Forelimb muscle (tissue), 1 donor: Measurements from ENCODE around the gene REX1BD. TPM values are rescaled to one million over a fixed set of nuclear protein-coding genes. Genes with fewer than 3 reads are reported as not detected.

Source experiments
- DNase-seq: peaks from one replicate; pipeline ENCODE4 v3.0.0-alpha.2; 2013; ENCODE audit warnings: low read depth
- polyA plus RNA-seq: library from polyadenylated mRNA; unstranded; fragments of 120-200 nt; gene quantifications from one replicate; pipeline ENCODE4 v1.2.1, GENCODE V29; 2013; ENCODE audit not compliant: insufficient read length

REX1BD gene
- polyA plus RNA-seq, 1 donor, result 33.4 TPM

- DNase-seq, result no peak
Observed at GRCh38 chr19:18603255-18603957, 14.8 kb downstream of the REX1BD start.

DNA sequence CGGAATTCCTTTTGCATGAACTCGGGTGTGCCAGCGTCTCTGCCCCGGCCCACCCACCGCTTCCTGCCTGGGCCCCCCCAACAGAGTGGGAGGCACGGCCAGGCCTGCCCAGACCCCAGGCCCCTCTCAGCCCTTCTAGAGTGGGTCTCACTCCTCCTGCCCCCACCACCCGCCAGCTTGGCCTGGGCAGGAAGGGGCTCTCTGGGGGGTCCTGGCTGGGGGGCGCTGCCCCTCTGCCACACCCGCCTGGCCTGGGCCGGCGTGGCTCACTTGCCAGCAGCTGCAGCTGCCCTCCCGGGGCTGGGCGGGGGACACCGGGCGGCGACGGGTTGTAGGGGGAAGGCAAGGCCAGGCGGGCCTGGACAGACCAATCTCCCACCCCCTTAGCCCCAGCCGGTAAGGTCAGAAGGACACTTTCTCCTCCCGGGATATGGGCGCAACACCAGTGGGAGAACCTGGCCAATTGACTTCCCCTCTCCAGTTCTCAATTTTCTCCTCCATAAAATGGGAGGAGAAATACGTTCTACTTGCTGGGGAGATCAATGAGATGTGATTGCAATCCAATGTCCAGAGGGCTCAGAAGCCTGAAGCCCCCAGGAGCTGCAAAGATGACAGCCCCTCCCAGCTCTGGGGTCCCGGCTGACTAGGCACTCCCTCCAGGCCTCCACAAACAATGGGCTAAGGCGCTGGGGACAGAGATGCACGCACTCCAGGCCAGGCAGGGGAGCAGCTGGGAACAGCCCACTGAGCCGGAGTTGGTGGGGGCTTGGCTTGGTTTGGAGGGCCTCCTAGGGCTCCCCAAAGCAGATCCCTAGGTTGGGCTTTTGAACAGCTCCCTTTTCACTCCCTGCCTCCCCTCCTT, 15.6 kb downstream of the REX1BD start:
- DNase-seq, result no peak

DNA sequence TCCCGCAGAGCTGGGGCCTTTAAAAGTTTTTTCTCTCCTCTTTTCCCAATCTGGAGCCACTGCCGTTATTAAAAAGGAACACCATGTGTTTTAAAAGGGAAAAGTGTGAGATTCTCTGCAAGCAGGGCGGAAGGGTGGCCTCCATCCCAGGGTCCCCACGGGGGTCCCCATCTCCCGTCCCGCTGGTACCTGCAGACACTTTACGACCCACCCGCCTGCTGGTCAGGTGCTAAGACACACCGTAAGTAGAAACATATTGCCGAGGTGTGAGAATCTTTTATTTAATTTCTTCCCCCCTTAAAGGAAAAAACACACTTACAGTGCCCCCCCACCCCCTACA, 16.2 kb downstream of the REX1BD start:
- no peak for DNase-seq

DNA sequence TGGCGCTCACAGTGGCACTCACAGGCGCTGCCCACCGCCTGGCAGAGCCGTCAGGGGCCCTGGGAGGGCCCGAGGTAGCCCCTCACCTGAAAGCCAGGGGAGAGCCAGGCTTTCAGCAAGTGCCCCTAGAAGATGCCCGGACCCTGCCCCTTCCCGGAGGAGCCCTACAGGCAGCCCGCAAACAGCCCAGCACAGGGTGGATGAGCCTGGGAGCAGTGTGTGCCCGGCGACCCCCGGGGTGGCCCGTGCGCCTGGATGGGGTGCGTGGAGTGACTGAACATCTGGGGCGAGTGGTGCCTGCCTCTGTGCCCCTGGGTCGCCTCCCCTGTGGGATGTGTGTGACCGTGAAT, 16.6 kb downstream of the REX1BD start:
- DNase-seq, result no peak

DNA sequence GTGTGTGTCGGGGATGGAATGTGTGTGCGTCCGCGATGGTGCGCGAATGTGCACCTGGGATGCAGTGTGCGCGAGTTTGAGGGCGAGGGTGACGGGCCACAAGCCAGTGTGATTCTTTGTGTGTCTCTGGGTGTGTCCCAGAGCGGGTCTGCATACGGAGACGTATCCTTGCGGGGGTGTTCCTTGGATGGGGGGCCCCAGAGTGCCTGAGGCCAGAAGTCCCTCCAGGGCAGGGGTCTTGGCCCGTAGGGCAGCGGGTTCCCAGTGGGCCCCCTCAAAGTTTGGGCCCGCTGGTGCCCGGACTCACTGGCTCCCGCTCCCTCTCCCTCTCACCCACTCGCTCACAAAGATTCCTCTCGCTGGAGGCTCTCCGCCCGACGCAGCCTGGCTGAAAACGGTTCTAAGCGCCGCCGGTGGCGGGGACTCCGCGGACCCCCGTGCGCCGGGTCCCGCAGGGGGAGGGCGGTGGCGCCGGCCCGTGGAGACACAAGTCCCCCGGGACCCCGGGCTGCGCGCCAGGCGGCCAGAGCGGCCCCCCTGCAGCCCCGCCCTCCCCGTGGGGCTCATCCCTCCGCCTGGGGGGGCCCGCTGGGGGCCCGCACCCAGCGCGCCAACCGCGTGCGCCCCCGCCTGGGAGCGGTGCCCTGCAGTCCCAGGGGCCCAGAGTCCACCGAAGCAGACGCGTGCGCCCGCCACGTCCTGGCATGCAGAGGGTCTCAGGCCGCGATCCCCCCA, 17.1 kb downstream of the REX1BD start:
- DNase-seq, result no peak

- DNase-seq, result no peak
Observed at GRCh38 chr19:18606281-18607225, 18.0 kb downstream of the REX1BD start, which contains the start of gene CRLF1. TSS of gene CRLF1 (minus strand) at chr19:18606799. CDS start at chr19:18606656, 143 bp downstream.

DNA sequence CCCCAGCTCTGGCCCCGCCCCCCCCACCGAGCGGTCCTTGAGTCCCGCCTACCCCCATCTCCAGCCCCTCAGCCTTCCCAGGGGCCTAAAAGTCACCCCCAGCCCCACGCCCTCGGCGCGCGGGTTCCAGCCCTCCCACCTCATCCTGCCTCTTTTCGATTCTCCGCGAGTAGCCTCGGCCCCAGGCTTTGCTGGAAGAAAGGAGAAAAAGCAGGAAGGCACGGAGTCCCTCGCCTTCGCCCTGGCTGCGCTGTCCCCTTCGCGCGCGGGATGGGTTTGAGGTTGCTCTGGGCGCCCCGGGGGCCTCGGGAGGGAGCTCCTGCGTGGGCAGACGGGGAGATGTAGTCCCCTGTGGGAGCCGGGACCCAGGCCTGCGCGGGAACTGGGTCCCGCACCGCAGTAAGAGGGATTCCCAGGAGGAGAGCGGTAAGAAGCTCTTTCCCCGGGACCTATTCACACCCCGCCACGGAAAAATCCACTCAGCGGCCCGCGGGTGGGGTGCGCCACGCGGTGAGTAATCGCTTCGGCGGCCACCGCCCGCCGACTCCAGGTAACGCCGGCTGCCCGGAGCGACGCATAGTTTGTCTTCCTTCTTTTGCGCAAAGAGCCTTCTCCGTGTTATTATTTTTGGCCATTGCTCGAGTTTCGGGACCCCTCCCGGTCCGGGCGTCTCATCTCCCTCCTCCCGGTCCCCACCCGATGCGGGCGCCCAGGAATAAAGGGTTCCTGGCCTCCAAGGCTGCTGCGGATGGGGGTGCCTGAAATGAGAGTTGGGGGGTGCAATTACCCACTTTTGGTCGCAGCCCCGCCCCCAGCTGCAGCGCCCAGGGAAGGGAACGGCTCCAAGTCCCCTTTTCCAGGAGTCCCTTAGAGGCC, 18.9 kb downstream of the REX1BD start:
- no peak for DNase-seq

- DNase-seq, result no peak
Observed at GRCh38 chr19:18608102-18608804, 19.7 kb downstream of the REX1BD start.

- DNase-seq, result no peak
Observed at GRCh38 chr19:18608805-18609716, 20.5 kb downstream of the REX1BD start.

- DNase-seq, result no peak
Observed at GRCh38 chr19:18609717-18610051, 21.1 kb downstream of the REX1BD start.

DNA sequence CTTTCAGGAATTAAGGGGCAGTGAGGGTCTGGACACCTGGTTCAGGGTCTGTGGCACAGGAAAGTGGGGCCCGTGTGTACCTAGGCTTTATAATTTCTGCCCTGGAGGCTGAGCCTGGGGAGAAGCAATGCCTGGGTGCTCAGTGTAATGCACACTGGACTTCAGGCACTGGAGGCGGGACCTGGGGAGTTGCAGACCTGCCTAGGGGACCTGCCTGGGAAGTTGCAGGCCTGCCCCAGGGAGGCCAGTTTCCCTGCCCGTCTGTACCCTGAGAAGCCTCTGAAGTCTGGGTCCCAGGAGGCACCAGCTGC, 21.6 kb downstream of the REX1BD start:
- DNase-seq, result no peak

GRCh38 chr19:18610556-18611326, 22.1 kb downstream of the REX1BD start:
- DNase-seq, result no peak

GRCh38 chr19:18611327-18612050, 22.9 kb downstream of the REX1BD start:
- DNase-seq, result no peak

GRCh38 chr19:18612051-18612771, 23.6 kb downstream of the REX1BD start:
- no peak for DNase-seq

- DNase-seq, result no peak
Observed at GRCh38 chr19:18612772-18613588, 24.4 kb downstream of the REX1BD start, which contains the start of gene TMEM59L. TSS of gene TMEM59L (plus strand) at chr19:18612870. CDS start at chr19:18612959, 89 bp downstream.
